Measurements from ENCODE around the gene SALL4.
A peak's percentile ranks its signal among the peaks of the same experiment; 100 is the strongest.

The SALL4 gene

GRCh38 chr20:51800872-51801121 is 1.5 kb downstream of the SALL4 start:
- TF ChIP-seq CTCF (IDR thresholded peaks at IDR 0.05; ENCODE audit: low read depth, low read length) = no peak
- Histone ChIP-seq H3K27ac (no peak overlapping the region), H3K27me3 (ENCODE audit: insufficient read depth, low read depth, severe bottlenecking) (no peaks in the 10 kb centered on the region), H3K4me3 (ENCODE audit: low read depth, low read length) (peak overlapping the region; percentile 45; the same call in 1 of the 2 replicates), H3K9me3 (ENCODE audit: severe bottlenecking) (no peaks in the 10 kb centered on the region), H3K36me3 (no peaks in the 10 kb centered on the region)
- no peak for DNase-seq

GRCh38 chr20:51800060-51800871 is 2.1 kb downstream of the SALL4 start:
- DNase-seq = peak; percentile 84
- Histone ChIP-seq H3K4me3 (ENCODE audit: low read depth, low read length) (peak overlapping the region; percentile 45), H3K36me3 (no peaks in the 10 kb centered on the region), H3K9me3 (ENCODE audit: severe bottlenecking) (no peaks in the 10 kb centered on the region), H3K27ac (no peak overlapping the region), H3K27me3 (ENCODE audit: insufficient read depth, low read depth, severe bottlenecking) (no peaks in the 10 kb centered on the region)
- peak; percentile 96 for TF ChIP-seq CTCF (IDR thresholded peaks at IDR 0.05; ENCODE audit: low read depth, low read length)

GRCh38 chr20:51799401-51799860 is 2.9 kb downstream of the SALL4 start:
- TF ChIP-seq CTCF (IDR thresholded peaks at IDR 0.05; ENCODE audit: low read depth, low read length) = no peak
- no peaks in the 10 kb centered on the region for H3K9me3 ChIP-seq (ENCODE audit: severe bottlenecking)
- no peak for DNase-seq
- no peak overlapping the region for H3K4me3 ChIP-seq (ENCODE audit: low read depth, low read length)
- no peaks in the 10 kb centered on the region for H3K27me3 ChIP-seq (ENCODE audit: insufficient read depth, low read depth, severe bottlenecking)
- no peak overlapping the region for H3K27ac ChIP-seq
- H3K36me3 ChIP-seq = no peaks in the 10 kb centered on the region

- Histone ChIP-seq H3K27ac (no peak overlapping the region), H3K27me3 (ENCODE audit: insufficient read depth, low read depth, severe bottlenecking) (no peaks in the 10 kb centered on the region), H3K9me3 (ENCODE audit: severe bottlenecking) (no peaks in the 10 kb centered on the region), H3K4me3 (ENCODE audit: low read depth, low read length) (no peak overlapping the region), H3K36me3 (no peaks in the 10 kb centered on the region)
- DNase-seq = no peak
- no peak for TF ChIP-seq CTCF (IDR thresholded peaks at IDR 0.05; ENCODE audit: low read depth, low read length)
These were observed 4.8 kb downstream of the SALL4 start for GRCh38 chr20:51797357-51798025.

- Histone ChIP-seq H3K36me3 (no peaks in the 10 kb centered on the region), H3K4me3 (ENCODE audit: low read depth, low read length) (no peak overlapping the region), H3K27me3 (ENCODE audit: insufficient read depth, low read depth, severe bottlenecking) (no peaks in the 10 kb centered on the region), H3K27ac (no peak overlapping the region), H3K9me3 (ENCODE audit: severe bottlenecking) (no peaks in the 10 kb centered on the region)
- no peak for DNase-seq
- TF ChIP-seq CTCF (IDR thresholded peaks at IDR 0.05; ENCODE audit: low read depth, low read length) = no peak
These were observed 6.0 kb downstream of the SALL4 start for GRCh38 chr20:51796340-51796739.
